Mesothelial cell of epicardium (in vitro differentiated cells): ENCODE data around the gene GPR84. TPM values are rescaled to one million over a fixed set of nuclear protein-coding genes. Genes with fewer than 3 reads are reported as not detected.

Experiments used
- DNase-seq, 2 experiments: peaks; one replicate each; pipeline ENCODE4 v3.0.0; 2021; ENCODE audit warnings: low spot score in 2 of 2; ENCODE audit not compliant: unreplicated experiment in 2 of 2
- H3K27ac Mint-ChIP-seq: 2 replicates; pipeline ENCODE4 v1.8.0; 2021; ENCODE audit warnings: mixed read lengths
- H3K27me3 Mint-ChIP-seq: 2 replicates; pipeline ENCODE4 v1.8.0; 2021; ENCODE audit warnings: low read depth, mixed read lengths
- H3K36me3 Mint-ChIP-seq: 2 replicates; pipeline ENCODE4 v1.8.0; 2021; ENCODE audit warnings: mixed read lengths
- H3K4me1 Mint-ChIP-seq: 2 replicates; pipeline ENCODE4 v1.8.0; 2021; ENCODE audit warnings: mixed read lengths
- H3K4me3 Mint-ChIP-seq: 2 replicates; pipeline ENCODE4 v1.8.0; 2021; ENCODE audit warnings: mild to moderate bottlenecking, moderate library complexity, mixed read lengths
- H3K9me3 Mint-ChIP-seq: 2 replicates; pipeline ENCODE4 v1.8.0; 2021; ENCODE audit warnings: mixed read lengths
- CTCF ChIP-seq: fragments of 200-600 bp; sonication (generic); IDR thresholded peaks from one replicate; pipeline ENCODE4 v1.5.0; 2021; ENCODE audit warnings: antibody characterized with exemption; ENCODE audit not compliant: unreplicated experiment
- total RNA-seq: library from RNA; stranded (reverse); gene quantifications from 3 replicates; pipeline ENCODE4 v1.2.1, GENCODE V29; 2021

The GPR84 gene
- total RNA-seq, 1 donor from 2014 or later: 0.18 TPM

- Mint-ChIP-seq H3K4me3 (no peak overlapping the region), H3K27ac (no peak overlapping the region), H3K9me3 (no peaks in the 10 kb centered on the region), H3K27me3 (no peaks in the 10 kb centered on the region), H3K4me1 (peaks cover 45% of the 10 kb centered on the region), H3K36me3 (peaks cover 14% of the 10 kb centered on the region)
- no peak for DNase-seq
- TF ChIP-seq CTCF: no peak
These were observed 10.9 kb upstream of the GPR84 start for GRCh38 chr12:54375259-54375579.

GRCh38 chr12:54374562-54375258, 10.4 kb upstream of the GPR84 start:
- H3K27me3 Mint-ChIP-seq: no peaks in the 10 kb centered on the region
- DNase-seq: no peak
- no peak for TF ChIP-seq CTCF
- peaks cover 45% of the 10 kb centered on the region for H3K4me1 Mint-ChIP-seq
- H3K9me3 Mint-ChIP-seq: no peaks in the 10 kb centered on the region
- no peak overlapping the region for H3K4me3 Mint-ChIP-seq
- no peak overlapping the region for H3K27ac Mint-ChIP-seq
- peaks cover 13% of the 10 kb centered on the region for H3K36me3 Mint-ChIP-seq

GRCh38 chr12:54373649-54374561, 9.6 kb upstream of the GPR84 start:
- Mint-ChIP-seq H3K9me3 (no peaks in the 10 kb centered on the region), H3K27me3 (no peaks in the 10 kb centered on the region), H3K4me3 (no peak overlapping the region), H3K4me1 (peaks cover 46% of the 10 kb centered on the region), H3K36me3 (peaks cover 12% of the 10 kb centered on the region), H3K27ac (no peak overlapping the region)
- no peak for DNase-seq
- no peak for TF ChIP-seq CTCF

GRCh38 chr12:54372113-54372806, 8.0 kb upstream of the GPR84 start:
- H3K4me3 Mint-ChIP-seq: no peak overlapping the region
- H3K36me3 Mint-ChIP-seq: peaks cover 10% of the 10 kb centered on the region
- H3K27ac Mint-ChIP-seq: peak overlapping the region; percentile 47
- no peak for TF ChIP-seq CTCF
- no peaks in the 10 kb centered on the region for H3K9me3 Mint-ChIP-seq
- no peaks in the 10 kb centered on the region for H3K27me3 Mint-ChIP-seq
- DNase-seq: no peak
- H3K4me1 Mint-ChIP-seq: peaks cover 54% of the 10 kb centered on the region

- H3K4me3 Mint-ChIP-seq: no peak overlapping the region
- H3K27me3 Mint-ChIP-seq: no peaks in the 10 kb centered on the region
- H3K36me3 Mint-ChIP-seq: peaks cover 7% of the 10 kb centered on the region
- H3K9me3 Mint-ChIP-seq: no peaks in the 10 kb centered on the region
- peak overlapping the region; percentile 47 for H3K27ac Mint-ChIP-seq
- DNase-seq: no peak
- TF ChIP-seq CTCF: no peak
- peaks cover 52% of the 10 kb centered on the region for H3K4me1 Mint-ChIP-seq
These were observed 7.2 kb upstream of the GPR84 start for GRCh38 chr12:54371328-54372112.
